Measurements from ENCODE around the gene IKZF3.
"Not testable (repeated sequence)": the region's sequence is repeated elsewhere in the genome, so short reads cannot be mapped to it uniquely, and the experiment has no call there.

IKZF3 gene

DNA sequence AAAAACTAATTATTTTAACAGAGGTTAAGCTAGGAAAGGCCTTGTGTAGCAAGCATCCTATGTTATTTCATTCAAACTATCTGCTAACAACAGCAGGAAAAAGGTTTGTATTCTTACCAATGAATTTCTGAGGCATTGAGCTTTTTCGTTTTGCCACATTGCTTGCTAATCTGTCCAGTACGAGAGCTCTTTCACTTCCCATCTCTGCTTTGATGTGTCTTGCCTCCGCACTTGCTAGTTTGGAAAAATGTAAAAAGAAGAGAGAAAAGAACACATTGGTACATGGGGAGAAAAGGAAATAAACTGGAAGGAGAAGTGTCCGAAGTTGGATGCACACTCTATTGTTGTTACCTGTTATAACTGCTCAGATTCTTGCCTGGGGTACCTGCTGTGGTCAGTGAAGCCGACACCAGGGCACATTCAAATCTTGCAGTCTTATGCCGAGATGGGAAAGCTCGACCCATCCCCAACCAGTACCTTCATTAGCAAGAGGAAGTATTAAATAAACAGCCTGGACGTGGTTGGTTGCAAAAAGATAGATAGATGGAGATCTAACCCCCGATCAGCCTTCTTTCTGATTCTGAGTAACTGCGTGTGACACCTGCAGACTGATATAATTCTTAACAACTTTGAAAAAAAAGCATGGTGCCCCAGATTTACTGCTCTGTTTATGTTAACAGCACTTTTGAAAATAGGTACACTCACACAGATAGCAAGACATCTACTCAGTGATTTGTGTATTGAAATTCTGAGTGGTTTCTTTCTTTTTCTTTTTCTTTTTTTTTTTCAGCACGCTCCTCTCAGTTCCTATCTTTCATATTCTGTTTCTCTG lies 86.4 kb downstream of the IKZF3 start:
- FAIRE-seq, result no peak

DNA sequence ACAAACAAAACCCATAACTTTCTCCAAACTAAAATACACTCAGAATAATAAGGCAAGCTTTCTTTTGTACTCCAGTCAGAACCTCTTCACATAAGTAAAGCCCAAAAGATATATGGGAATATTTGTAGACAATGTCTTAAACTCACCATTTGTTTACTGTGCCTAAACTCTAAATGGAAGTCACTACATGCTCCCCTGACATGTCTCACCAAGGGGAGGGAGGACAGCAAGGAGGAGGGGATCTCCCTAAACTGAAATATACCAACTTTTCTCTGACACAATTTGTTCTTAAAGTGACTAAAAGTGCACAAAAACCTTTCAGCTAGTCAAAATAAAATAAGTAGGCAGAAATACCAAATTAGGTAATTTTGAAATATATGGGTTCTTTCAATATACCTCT lies 87.9 kb downstream of the IKZF3 start:
- no peak for FAIRE-seq

GRCh38 chr17:39775031-39775430 lies 89.1 kb downstream of the IKZF3 start:
- no peak for FAIRE-seq

- FAIRE-seq, result no peak
Measured at GRCh38 chr17:39774047-39774446, 90.1 kb downstream of the IKZF3 start.

DNA sequence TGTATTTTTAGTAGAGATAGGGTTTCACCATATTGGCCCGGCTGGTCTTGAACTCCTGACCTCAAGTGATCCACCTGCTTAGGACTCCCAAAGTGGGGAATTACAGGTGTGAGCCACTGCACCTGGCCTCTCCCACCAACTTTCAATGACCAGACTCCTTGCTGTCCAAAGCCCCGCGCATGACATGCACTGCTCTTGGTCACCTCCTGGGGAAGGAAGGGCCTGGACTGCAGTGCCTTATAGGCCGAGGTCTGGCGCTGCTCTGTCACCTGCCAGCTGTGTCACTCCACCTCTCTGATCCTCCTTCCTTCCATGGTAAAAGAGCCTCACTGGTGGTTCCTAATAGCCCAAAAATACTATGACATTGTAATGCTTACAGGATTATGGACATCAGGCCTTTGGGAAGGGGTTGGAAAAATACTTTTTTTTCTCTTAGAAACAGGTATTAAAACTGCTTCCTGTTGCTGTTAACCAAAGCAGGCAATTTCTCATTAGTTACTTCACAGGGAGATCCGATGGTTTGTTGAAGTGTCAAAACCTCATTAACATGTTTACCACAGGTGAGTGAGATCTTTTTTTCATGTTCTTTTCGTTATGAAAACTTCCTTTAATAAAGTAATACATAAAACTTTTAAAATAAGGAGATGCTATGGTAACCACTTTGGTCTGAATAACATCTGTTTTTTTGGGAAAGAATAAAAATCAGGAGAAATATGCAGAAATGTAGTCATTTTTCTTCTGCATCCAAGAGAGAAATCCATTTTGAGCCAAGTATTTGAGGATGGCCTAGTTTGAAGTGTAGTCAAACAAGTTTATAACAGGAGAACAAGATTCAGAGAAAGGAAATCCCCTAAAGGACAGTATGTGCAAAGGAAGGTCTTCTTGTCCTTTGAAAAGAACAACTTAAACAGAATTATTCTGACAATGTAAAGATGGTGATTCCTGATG lies 90.9 kb downstream of the IKZF3 start:
- no peak for FAIRE-seq

GRCh38 chr17:39772415-39772814 lies 91.7 kb downstream of the IKZF3 start:
- no peak for FAIRE-seq

DNA sequence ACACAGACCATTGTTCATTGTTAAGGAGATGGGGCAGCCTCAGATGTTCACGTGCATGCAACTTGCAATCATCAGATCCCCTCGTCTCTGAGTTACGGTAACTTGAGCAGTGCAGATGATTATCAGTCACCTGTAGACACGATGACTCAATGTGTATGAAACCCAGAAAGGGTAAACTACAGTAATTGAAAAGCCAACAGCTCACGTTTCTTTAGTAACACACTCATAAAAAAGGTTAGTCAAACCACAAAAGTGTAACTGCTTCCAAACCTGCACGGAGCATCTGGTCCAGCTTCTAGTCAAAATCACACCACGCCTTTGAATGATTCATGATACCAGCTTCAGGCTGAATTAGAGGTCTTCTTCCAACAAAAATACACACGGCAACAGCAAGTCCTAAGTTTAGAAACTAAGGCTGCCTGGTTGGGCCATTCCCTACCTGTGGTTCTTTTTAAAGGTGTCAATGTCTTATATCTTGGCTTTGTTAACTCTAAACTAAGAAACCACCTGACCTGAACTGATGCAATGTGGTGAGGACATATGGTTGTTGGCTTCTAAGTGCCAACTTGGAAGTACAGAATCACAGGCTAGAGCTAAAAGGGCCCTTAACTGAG lies 94.0 kb downstream of the IKZF3 start:
- no peak for FAIRE-seq

GRCh38 chr17:39767147-39767546 lies 97.0 kb downstream of the IKZF3 start:
- FAIRE-seq, result no peak

DNA sequence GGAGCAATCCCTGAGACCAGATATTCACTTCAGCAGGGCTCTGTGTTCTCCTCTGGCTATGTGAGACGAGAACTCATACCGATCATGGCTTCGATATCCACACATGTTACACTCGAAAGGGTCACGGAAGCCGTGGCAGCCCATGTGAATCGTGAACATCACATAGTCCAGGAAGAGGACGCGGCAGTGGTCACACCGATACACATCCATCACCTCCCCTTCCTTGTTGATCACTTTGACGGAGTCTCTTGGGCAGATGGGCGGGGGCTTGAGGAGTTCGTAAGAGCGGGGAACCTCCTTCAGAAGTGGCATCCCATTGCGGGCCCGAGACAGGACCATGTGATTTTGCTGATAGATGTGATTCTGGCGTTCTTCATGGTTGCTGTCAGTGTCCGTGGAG lies 98.3 kb downstream of the IKZF3 start:
- FAIRE-seq, result no peak

DNA sequence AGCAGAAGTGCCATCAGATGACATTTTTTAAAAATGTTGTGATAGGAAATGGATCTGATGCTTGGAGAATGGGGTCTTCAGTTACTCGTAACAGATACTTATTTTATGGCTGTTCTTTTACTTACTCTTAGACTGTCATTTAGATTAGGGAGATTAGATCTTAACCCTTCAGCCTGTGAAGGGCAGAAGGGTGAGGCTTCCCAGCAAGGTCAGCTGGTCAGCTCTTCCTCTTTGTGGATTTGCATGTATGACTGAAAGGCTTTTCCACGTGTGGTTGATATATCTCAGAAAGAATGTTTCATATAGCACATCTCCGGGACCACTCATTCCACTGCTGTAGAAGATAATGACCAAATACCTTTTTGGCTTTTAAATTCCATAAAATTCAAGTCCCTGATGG lies 98.9 kb downstream of the IKZF3 start:
- no peak for FAIRE-seq

GRCh38 chr17:39764171-39764570 lies 99.9 kb downstream of the IKZF3 start:
- not testable (repeated sequence) for FAIRE-seq

GRCh38 chr17:39763051-39763820 lies 100.9 kb downstream of the IKZF3 start:
- FAIRE-seq, result no peak

GRCh38 chr17:39761861-39762496 lies 102.1 kb downstream of the IKZF3 start:
- FAIRE-seq, result no peak

GRCh38 chr17:39759204-39759603 lies 104.9 kb downstream of the IKZF3 start:
- no peak for FAIRE-seq

- FAIRE-seq, result no peak
Measured at GRCh38 chr17:39757931-39758873, 105.9 kb downstream of the IKZF3 start.

DNA sequence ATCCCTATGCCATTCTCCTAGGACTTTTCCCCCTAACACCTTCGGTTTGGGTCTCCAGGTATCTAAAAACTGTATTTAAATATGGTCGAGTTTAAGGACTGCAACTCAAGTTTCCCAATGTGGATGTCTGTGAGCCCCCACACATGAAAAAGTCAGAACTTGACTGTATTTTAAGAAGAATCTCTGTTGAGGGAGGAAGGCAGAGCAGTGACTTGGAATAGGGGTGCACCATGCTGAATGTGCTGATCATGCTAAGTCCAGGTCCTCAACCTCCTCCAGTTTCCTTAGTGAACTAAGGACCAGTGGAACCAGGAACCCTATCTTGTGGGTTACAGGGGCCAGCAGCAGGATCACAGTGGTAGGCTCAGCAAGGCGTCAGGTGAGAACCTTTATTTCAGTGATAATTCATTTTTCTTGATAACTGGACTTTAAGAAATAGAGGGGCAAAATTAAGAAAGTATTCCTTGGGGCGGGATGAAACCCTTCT lies 106.9 kb downstream of the IKZF3 start:
- no peak for FAIRE-seq

DNA sequence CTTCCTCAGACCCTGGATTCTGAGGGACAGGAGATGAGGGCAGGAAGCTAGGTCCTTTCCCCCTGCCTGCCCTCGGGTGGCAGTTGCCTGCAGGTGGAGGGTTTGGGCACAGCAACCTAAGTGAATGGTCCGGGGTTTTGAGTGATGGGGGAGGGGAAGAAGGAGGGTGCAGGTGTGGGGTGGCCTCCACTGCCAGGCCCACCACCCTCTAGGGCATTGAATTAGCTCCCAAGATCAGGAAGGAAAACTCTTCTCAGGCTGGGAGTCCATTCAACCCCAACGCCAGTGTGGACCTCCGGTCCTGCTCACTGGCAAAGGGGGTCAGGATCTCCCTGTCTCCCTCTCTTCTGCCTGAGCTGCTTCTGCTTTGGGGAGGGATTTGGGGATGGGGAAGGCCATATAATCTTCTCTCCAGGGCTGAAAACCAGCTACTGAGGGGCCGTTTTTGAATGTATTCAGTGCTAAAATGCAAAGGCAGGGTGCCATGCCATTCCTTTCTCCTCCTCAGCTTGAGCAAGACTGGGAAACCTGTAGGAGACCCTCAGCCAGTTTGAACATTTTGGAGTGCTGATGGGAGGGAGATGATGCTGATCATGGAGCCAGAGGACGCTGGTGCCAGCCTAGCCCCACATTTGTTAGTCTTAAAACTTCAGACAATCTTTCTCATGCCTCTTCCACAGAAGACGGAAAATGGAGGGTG lies 107.6 kb downstream of the IKZF3 start:
- no peak for FAIRE-seq

DNA sequence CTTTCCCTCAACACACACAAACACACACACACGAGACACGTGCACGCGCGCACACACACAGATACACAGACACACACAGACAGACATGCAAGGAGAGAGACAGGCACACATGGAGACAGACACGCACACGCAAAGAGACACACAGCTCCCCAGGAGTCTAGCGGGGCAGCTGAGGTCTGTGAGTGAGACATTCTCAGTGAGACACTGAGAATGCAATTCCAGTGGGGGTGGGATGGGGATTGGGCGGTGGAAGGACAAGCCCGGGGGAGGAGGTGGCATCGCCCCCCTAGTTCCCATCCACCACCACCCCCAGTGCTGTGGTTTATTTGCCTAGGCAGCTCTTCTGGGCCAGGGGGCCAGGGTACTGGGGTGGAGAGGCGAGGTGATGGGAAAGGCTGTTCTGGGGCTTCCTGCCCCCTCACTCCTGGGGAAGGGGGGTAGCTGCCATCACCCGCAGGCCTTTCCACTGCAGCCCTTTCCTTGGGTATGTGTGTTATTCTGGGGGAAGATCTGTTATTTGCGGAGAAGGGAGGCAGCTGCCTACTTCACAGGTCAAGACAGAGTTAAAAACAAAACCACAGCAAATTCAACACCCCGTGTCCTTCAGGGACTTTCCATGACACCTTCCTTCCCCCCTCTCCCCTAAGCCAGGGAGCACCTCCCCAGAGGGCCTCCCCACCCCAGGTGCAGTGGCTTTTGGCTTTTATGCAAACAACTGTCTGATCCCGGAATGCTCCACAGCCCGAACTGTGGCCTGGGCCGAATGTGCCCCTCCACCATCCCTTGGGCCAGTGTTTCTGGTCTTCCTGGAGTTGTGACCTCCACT lies 108.3 kb downstream of the IKZF3 start:
- FAIRE-seq, result no peak

GRCh38 chr17:39754958-39755553 lies 109.1 kb downstream of the IKZF3 start:
- no peak for FAIRE-seq
